ENCODE results near the gene TNFRSF19. TPM values are rescaled to one million over a fixed set of nuclear protein-coding genes. Genes with fewer than 3 reads are reported as not detected.
"Not testable (repeated sequence)": the region's sequence is repeated elsewhere in the genome, so short reads cannot be mapped to it uniquely, and the experiment has no call there.

TNFRSF19 gene
- total RNA-seq, 1 donor from 2014 or later = 0.85 TPM

DNA sequence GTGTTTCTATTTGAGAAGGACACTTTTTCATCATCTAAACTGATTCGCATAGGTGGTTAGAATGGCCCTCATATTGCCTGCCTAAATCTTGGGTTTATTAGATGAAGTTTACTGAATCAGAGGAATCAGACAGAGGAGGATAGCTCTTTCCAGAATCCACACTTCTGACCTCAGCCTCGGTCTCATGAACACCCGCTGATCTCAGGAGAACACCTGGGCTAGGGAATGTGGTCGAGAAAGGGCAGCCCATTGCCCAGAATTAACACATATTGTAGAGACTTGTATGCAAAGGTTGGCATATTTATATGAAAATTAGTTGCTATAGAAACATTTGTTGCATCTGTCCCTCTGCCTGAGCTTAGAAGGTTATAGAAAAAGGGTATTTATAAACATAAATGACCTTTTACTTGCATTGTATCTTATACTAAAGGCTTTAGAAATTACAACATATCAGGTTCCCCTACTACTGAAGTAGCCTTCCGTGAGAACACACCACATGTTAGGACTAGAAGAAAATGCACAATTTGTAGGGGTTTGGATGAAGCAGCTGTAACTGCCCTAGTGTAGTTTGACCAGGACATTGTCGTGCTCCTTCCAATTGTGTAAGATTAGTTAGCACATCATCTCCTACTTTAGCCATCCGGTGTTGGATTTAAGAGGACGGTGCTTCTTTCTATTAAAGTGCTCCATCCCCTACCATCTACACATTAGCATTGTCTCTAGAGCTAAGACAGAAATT, 103.8 kb downstream of the TNFRSF19 start:
- intact Hi-C loops (cut with DNase I) = no loop called here
- H3K4me1 ChIP-seq = no peaks in the 10 kb centered on the region
- no peaks in the 10 kb centered on the region for H3K9me3 ChIP-seq
- no peak for DNase-seq (ENCODE audit: low spot score in 2 of 2)
- no peak overlapping the region for H3K4me3 ChIP-seq
- H3K36me3 ChIP-seq = no peaks in the 10 kb centered on the region
- TF ChIP-seq, protein P1, sequence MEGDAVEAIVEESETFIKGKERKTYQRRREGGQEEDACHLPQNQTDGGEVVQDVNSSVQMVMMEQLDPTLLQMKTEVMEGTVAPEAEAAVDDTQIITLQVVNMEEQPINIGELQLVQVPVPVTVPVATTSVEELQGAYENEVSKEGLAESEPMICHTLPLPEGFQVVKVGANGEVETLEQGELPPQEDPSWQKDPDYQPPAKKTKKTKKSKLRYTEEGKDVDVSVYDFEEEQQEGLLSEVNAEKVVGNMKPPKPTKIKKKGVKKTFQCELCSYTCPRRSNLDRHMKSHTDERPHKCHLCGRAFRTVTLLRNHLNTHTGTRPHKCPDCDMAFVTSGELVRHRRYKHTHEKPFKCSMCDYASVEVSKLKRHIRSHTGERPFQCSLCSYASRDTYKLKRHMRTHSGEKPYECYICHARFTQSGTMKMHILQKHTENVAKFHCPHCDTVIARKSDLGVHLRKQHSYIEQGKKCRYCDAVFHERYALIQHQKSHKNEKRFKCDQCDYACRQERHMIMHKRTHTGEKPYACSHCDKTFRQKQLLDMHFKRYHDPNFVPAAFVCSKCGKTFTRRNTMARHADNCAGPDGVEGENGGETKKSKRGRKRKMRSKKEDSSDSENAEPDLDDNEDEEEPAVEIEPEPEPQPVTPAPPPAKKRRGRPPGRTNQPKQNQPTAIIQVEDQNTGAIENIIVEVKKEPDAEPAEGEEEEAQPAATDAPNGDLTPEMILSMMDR (IDR thresholded peaks at IDR 0.05) = no peak
- H3K27me3 ChIP-seq = no peaks in the 10 kb centered on the region
- H3K27ac ChIP-seq = no peak overlapping the region

DNA sequence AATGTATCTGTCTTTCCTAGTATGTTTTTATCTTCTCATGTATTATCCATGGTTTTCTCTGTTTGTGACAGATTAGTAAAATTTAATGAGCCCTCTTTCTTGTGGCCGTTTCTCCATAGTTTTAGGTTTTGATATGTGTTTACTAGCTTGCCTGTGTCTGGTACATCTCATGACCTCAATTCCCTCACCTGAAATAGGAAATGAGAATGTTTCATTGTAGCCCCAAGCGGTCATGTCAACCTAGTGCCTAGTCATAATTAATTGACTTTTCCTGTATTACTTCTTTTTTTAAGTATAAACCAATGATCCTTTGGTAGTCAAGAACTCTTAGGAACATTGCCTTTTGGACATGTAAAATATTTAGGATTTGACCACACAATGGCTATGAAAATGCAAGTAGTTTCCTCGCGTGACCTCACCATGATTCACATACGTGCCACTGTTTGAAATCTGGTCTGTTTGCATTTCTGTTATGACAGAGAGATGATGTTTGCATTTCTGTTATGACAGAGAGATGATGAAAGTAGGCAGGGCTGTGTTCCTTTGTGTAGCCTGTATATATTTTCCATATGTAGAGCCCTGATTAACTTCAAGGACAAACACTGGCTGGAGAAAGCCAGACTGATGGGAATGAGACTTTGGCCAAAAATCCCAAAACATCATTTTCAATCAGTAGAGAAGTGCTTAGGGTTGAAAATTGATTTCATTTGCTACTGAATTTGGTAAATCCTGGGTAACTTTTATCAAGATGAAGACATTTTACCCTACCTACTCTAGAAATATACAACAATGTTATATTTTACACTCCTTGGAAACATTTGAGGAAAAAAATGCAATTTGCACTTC, 104.8 kb downstream of the TNFRSF19 start:
- no peak overlapping the region for H3K4me3 ChIP-seq
- no peak for DNase-seq (ENCODE audit: low spot score in 2 of 2)
- TF ChIP-seq, protein P1 (IDR thresholded peaks at IDR 0.05) = no peak
- no peaks in the 10 kb centered on the region for H3K27me3 ChIP-seq
- intact Hi-C loops (cut with DNase I) = no loop called here
- no peaks in the 10 kb centered on the region for H3K36me3 ChIP-seq
- H3K27ac ChIP-seq = no peak overlapping the region
- H3K9me3 ChIP-seq = no peaks in the 10 kb centered on the region
- no peaks in the 10 kb centered on the region for H3K4me1 ChIP-seq

DNA sequence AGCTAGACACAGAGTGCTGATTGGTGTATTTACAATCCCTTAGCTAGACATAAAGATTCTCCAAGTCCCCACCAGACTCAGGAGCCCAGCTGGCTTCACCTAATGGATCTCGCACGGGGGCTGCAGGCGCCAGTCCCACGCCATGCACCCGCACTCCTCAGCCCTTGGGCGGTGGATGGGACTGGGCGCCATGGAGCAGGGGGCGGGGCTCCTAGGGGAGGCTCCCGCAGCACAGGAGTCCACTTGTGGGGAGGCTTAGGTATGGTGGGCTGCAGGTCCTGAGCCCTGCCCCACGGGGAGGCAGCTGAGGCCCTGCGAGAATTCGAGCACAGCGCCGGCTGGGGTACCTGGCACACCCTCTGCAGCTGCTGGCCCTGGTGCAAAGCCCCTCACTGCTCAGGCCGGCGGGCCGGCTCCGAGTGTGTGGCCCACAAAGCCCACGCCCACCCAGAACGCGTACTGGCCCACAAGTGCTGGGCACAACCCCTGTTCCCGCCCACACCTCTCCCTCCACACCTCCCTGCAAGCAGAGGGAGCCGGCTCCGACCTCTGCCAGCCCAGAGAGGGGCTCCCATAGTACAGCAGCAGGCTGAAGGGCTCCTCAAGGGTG, 107.6 kb downstream of the TNFRSF19 start:
- H3K9me3 ChIP-seq; DNase-seq (ENCODE audit: low spot score in 2 of 2); H3K27me3 ChIP-seq; H3K4me3 ChIP-seq; intact Hi-C loops (cut with DNase I); H3K36me3 ChIP-seq; H3K4me1 ChIP-seq; H3K27ac ChIP-seq: not testable (repeated sequence)

DNA sequence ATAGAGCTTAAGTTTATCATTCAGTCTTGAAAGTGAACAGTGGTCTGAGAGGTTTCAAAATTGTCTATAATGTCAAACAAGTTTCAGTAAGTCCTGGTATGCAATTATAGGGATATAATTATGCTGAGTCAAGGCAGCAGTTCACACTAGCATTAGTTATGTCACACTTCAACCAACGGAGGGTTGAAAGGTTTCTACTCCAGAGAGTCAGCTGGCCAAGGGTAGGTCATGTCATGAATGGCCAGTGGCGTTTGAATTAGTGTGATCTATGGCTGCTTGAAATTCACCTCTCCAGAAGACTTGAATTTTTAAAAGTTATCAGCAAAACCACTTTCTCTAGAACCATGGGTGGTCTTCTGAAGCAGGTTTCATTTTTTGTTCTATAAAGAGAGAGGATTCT, 108.6 kb downstream of the TNFRSF19 start:
- Histone ChIP-seq H3K27me3 (no peaks in the 10 kb centered on the region), H3K27ac (no peak overlapping the region), H3K4me3 (no peak overlapping the region), H3K36me3 (no peaks in the 10 kb centered on the region), H3K9me3 (no peaks in the 10 kb centered on the region), H3K4me1 (no peaks in the 10 kb centered on the region)
- TF ChIP-seq, protein P1 (IDR thresholded peaks at IDR 0.05) = no peak
- no peak for DNase-seq (ENCODE audit: low spot score in 2 of 2)
- intact Hi-C loops (cut with DNase I) = no loop called here

DNA sequence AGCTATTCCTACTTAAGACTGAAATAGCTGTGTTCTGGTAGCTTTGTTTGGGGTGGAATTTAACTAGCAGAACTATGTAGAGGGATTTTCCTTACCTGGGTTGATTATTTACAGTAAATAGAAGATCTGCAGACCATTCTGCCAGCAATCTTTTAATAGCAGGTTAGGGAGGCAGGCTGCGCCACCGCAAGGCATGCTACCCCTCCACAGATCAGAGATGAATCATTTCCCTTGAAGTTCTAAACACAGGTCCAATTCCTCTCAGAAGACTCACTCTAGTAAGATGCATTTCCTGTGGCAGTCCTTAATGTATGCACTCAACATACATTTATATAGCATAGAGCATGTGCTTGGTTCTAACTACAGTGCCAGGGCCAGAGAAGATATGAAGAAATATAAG, 109.0 kb downstream of the TNFRSF19 start:
- no peaks in the 10 kb centered on the region for H3K36me3 ChIP-seq
- H3K27ac ChIP-seq = no peak overlapping the region
- H3K27me3 ChIP-seq = no peaks in the 10 kb centered on the region
- no peaks in the 10 kb centered on the region for H3K4me1 ChIP-seq
- DNase-seq (ENCODE audit: low spot score in 2 of 2) = no peak
- no peaks in the 10 kb centered on the region for H3K9me3 ChIP-seq
- TF ChIP-seq, protein P1 (IDR thresholded peaks at IDR 0.05) = no peak
- H3K4me3 ChIP-seq = no peak overlapping the region
- intact Hi-C loops (cut with DNase I) = no loop called here
